Right atrium auricular region (tissue), 2 donors: ENCODE results near the gene DYSF. TPM values are rescaled to one million over a fixed set of nuclear protein-coding genes. Genes with fewer than 3 reads are reported as not detected.

ENCODE experiments used
- DNase-seq: peaks from one replicate; pipeline ENCODE4 v3.0.0-alpha.2; 2019; ENCODE audit warnings: low spot score
- H3K27ac ChIP-seq, 2 donors: fragments of 200-600 bp; sonication (generic); 1 replicate in 1 of 2; 2 replicates in 1 of 2; pipeline ENCODE4 v1.5.1; 2016 to 2019
- H3K27me3 ChIP-seq, 2 donors: fragments of 200-600 bp; sonication (generic); one replicate each; pipeline versions ENCODE4 v1.5.1 to v1.6.0; 2017 to 2019
- H3K36me3 ChIP-seq: fragments of 200-600 bp; sonication (generic); one replicate; pipeline ENCODE4 v1.5.1; 2016
- H3K4me1 ChIP-seq, 2 donors: fragments of 200-600 bp; sonication (generic); one replicate each; pipeline versions ENCODE4 v1.5.1 to v1.6.0; 2017 to 2019
- H3K4me3 ChIP-seq, 2 donors: fragments of 200-600 bp; sonication (generic); 1 replicate in 1 of 2; 2 replicates in 1 of 2; pipeline ENCODE4 v1.5.1; 2017 to 2019; ENCODE audit warnings: mild to moderate bottlenecking in 1 of 2, moderate library complexity in 1 of 2
- H3K9me3 ChIP-seq, 2 donors: fragments of 200-600 bp; sonication (generic); one replicate each; pipeline ENCODE4 v1.5.1; 2019
- total RNA-seq, 2 donors: library from RNA; depleted of rRNA; stranded (reverse); fragments of >200 nt; gene quantifications; one replicate each; pipeline ENCODE4 v1.1.0, GENCODE V29; 2016
- TF ChIP-seq, protein P1 (sequence below), 2 donors: fragments of 200-600 bp; sonication (generic); IDR thresholded peaks; one replicate each; pipeline ENCODE4 v1.5.1; 2019; ENCODE audit warnings: antibody characterized with exemption in 2 of 2

Gene DYSF
- total RNA-seq, 2 donors from 2014 or later = 31.3 to 52.1 TPM

DNA sequence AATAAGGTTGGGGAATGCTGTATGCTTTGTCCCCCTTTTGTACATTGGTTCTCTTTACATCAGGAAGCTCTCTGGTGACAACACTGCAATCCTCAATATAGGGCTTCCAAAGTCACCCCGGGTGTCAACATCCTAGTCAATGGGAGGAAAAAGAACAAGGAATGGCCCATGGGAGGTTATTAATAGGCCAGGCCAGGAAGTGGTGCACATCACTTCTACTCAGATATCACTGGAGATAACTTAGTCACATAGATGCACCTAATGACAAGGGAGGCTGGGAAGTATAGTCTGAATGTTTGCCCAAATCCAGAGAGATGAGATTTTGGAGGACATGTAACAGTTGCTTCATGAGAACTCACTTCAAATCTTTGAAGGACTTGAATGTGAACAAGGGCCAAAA, 274.7 kb downstream of the DYSF start:
- Histone ChIP-seq H3K9me3 (peaks cover 0 to 21% of the 10 kb centered on the region in 2 donors), H3K36me3 (no peaks in the 10 kb centered on the region), H3K4me3 (no peak overlapping the region), H3K4me1 (no peaks in the 10 kb centered on the region), H3K27ac (no peak overlapping the region), H3K27me3 (no peaks in the 10 kb centered on the region)
- DNase-seq = no peak
- TF ChIP-seq, protein P1, sequence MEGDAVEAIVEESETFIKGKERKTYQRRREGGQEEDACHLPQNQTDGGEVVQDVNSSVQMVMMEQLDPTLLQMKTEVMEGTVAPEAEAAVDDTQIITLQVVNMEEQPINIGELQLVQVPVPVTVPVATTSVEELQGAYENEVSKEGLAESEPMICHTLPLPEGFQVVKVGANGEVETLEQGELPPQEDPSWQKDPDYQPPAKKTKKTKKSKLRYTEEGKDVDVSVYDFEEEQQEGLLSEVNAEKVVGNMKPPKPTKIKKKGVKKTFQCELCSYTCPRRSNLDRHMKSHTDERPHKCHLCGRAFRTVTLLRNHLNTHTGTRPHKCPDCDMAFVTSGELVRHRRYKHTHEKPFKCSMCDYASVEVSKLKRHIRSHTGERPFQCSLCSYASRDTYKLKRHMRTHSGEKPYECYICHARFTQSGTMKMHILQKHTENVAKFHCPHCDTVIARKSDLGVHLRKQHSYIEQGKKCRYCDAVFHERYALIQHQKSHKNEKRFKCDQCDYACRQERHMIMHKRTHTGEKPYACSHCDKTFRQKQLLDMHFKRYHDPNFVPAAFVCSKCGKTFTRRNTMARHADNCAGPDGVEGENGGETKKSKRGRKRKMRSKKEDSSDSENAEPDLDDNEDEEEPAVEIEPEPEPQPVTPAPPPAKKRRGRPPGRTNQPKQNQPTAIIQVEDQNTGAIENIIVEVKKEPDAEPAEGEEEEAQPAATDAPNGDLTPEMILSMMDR (IDR thresholded peaks at IDR 0.05) = no peak

DNA sequence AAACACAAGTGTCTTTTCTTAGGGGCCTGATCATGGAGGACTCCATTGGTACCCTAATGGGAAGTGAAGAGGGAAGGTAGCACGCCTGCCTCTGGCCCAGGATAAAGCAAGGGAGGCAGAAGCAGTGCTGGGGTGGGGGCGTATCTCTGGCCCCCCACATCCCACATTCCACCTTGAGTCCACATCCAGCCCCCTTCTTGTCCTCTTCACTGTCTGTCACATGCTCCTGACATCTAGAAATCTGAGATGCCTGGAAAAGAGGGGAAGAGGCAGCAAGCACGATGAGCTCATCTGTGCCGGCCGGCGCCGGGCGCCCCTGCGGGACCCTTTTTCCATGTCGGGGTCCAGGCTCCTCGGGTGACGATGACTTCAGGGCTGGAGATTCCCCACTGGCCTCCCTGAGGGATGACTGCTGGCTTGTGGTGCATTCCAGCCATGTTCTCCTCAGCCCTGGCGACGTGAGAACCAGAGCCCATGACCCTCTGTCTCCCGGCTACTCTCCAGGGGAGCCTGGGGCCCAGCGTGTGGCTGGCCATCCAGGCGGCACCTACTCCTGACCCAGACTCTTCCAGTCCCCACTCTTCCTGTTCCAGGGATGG, 277.5 kb downstream of the DYSF start:
- TF ChIP-seq, protein P1 (IDR thresholded peaks at IDR 0.05) = no peak
- no peaks in the 10 kb centered on the region for H3K4me1 ChIP-seq
- H3K9me3 ChIP-seq = no peaks in the 10 kb centered on the region

DNA sequence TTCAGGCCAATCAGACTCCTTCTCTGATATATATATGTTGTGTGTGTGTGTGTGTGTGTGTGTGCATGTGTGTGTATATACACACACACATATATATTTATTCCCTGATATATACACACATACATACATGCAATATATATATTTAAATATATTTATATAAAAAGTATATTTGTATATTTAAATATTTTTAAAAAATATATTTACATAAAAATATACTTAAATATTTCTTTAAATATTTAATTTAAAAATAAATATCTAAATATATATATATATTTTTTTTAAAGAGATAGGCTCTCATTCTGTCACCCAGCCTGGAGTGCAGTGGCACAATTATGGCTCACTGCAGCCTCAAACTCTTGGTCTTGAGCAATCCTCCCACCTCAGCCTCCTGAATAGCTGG, 281.3 kb downstream of the DYSF start:
- TF ChIP-seq, protein P1 (IDR thresholded peaks at IDR 0.05) = no peak
- Histone ChIP-seq H3K4me1 (peaks cover 0 to 10% of the 10 kb centered on the region in 2 donors), H3K27me3 (no peaks in the 10 kb centered on the region), H3K4me3 (no peak overlapping the region), H3K9me3 (no peaks in the 10 kb centered on the region), H3K36me3 (no peaks in the 10 kb centered on the region), H3K27ac (no peak overlapping the region)
- no peak for DNase-seq

More for the DNA sequence above, 277.5 kb downstream of the DYSF start:
- no peaks in the 10 kb centered on the region for H3K36me3 ChIP-seq
- H3K4me3 ChIP-seq = no peak overlapping the region
- no peak for DNase-seq
- H3K27ac ChIP-seq = no peak overlapping the region
- no peaks in the 10 kb centered on the region for H3K27me3 ChIP-seq

DNA sequence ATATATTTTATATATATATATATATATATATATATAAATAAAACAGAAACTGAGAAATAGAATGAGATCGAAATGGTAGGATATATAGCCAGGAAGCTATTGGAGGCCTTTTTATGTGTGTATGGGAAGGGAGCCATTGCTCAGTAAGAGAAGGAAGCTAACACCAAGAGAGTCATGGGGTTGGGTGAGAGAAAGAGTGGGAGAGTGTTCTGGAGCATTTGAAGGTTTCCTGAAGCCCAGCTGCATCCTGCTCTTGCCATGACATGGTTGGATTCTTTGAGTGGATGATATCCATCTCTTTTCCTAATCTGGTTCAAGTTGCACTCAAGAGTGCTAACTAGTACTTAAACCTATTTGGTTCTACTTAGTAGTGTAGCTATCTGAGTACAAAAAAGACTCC, 282.3 kb downstream of the DYSF start:
- DNase-seq = no peak
- TF ChIP-seq, protein P1 (IDR thresholded peaks at IDR 0.05) = no peak
- H3K27ac ChIP-seq = no peak overlapping the region
- H3K4me3 ChIP-seq = no peak overlapping the region
- H3K27me3 ChIP-seq = no peaks in the 10 kb centered on the region
- no peaks in the 10 kb centered on the region for H3K36me3 ChIP-seq
- H3K4me1 ChIP-seq = peaks cover 0 to 10% of the 10 kb centered on the region in 2 donors
- H3K9me3 ChIP-seq = peaks cover 0 to 3% of the 10 kb centered on the region in 2 donors

Other genes with a start within 250 kb of the DYSF start
- gene PAIP2B, start 226.5 kb upstream of the DYSF start, total RNA-seq = 10 to 100 TPM; 18.1 to 21.3 TPM
- gene ZNF638, start 121.8 kb upstream of the DYSF start, total RNA-seq = 10 to 100 TPM; 73.9 to 77.9 TPM